Measurements from ENCODE around the gene NUP214.
"Not testable (repeated sequence)": the region's sequence is repeated elsewhere in the genome, so short reads cannot be mapped to it uniquely, and the experiment has no call there.

Gene NUP214

DNA sequence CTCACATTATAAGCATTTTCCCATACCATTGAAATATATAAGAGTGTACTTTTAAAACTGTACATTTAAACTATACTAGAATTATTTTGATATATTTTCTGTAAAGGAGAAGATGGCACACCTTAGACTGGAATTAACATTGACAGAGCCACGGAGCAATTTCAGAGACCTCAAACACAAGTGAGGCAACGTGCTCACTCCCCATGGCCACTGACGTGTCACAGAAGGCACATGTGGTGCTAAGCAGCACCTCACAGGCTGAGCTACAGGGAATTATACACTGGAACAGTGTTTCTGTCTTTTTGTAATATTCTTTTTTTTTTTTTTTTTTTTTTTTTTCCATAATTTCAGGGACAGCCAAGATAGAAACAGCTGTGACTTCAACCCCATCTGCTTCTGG lies 66.5 kb downstream of the NUP214 start:
- DNase-seq (ENCODE audit: low read depth in 2 of 3, low spot score in 2 of 3): no peak

DNA sequence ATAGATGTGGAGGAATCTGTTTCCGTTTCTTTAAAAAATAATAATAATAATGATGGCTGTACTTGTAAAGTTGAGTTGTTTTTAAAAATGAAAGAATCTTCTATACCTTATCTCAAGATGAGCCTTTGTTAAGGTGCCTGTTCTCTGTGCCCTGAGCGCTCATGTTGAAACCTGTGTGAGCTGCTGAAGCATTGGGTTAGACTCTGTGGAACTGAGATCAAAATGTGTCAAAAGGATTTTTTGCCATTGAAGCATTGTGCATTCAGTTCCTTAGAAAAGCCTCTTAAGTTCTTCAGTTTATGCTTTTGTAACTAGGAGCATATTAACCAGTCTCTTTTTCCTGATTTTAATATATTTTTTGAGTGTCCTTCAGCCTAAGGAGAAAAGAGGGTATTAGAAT lies 67.7 kb downstream of the NUP214 start:
- DNase-seq (ENCODE audit: low read depth in 2 of 3, low spot score in 2 of 3): no peak

DNA sequence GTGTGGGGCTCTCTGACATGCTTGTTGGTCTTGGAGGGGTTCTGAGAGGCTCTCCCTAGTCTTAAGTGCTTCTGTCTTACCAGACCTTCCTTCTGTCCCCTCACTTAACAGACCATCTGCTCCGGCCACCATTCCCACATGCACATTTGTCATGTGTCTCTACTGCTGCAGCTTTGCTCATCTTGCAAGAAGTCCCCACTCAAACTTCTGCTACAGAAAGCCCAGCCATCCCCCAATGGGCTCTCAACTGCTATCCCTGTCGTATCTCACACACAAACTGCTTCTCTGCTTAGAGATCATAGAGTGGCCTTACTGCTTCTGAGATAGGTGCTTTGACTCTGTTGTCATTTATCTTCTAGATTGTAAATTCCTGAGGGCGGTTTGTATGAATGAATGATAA lies 69.4 kb downstream of the NUP214 start:
- no peak for DNase-seq (ENCODE audit: low read depth in 2 of 3, low spot score in 2 of 3)

DNA sequence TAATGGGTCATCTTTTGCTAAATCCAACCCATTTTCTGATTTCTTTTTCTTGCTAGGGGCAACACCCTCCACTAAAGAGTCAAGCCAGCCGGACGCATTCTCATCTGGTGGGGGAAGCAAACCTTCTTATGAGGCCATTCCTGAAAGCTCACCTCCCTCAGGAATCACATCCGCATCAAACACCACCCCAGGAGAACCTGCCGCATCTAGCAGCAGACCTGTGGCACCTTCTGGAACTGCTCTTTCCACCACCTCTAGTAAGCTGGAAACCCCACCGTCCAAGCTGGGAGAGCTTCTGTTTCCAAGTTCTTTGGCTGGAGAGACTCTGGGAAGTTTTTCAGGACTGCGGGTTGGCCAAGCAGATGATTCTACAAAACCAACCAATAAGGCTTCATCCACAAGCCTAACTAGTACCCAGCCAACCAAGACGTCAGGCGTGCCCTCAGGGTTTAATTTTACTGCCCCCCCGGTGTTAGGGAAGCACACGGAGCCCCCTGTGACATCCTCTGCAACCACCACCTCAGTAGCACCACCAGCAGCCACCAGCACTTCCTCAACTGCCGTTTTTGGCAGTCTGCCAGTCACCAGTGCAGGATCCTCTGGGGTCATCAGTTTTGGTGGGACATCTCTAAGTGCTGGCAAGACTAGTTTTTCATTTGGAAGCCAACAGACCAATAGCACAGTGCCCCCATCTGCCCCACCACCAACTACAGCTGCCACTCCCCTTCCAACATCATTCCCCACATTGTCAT lies 72.0 kb downstream of the NUP214 start:
- DNase-seq (ENCODE audit: low read depth in 2 of 3, low spot score in 2 of 3): no peak

DNA sequence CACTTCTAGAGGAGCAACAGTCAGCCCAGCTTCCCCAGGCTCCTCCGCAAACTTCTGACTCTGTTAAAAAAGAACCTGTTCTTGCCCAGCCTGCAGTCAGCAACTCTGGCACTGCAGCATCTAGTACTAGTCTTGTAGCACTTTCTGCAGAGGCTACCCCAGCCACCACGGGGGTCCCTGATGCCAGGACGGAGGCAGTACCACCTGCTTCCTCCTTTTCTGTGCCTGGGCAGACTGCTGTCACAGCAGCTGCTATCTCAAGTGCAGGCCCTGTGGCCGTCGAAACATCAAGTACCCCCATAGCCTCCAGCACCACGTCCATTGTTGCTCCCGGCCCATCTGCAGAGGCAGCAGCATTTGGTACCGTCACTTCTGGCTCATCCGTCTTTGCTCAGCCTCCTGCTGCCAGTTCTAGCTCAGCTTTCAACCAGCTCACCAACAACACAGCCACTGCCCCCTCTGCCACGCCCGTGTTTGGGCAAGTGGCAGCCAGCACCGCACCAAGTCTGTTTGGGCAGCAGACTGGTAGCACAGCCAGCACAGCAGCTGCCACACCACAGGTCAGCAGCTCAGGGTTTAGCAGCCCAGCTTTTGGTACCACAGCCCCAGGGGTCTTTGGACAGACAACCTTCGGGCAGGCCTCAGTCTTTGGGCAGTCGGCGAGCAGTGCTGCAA lies 72.8 kb downstream of the NUP214 start:
- DNase-seq (ENCODE audit: low read depth in 2 of 3, low spot score in 2 of 3): no peak

DNA sequence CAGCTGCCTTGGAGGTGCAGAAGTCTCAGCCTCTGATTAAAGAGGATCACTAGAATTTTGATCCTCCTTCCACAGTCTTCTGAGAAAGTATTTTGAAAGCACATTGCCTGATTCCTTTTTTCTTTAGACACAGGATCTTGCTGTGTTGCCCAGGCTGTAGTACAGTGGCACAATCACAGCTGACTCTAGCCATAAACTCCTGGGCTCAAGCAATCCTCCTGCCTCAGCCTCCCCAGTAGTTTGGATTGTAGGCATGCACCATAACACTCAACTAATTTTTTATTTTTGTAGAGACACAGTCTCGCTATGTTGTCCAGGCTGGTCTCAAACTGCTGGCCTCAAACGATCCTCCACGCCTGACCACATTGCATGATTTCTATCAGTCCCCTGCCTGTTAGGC lies 76.5 kb downstream of the NUP214 start:
- no peak for DNase-seq (ENCODE audit: low read depth in 2 of 3, low spot score in 2 of 3)

DNA sequence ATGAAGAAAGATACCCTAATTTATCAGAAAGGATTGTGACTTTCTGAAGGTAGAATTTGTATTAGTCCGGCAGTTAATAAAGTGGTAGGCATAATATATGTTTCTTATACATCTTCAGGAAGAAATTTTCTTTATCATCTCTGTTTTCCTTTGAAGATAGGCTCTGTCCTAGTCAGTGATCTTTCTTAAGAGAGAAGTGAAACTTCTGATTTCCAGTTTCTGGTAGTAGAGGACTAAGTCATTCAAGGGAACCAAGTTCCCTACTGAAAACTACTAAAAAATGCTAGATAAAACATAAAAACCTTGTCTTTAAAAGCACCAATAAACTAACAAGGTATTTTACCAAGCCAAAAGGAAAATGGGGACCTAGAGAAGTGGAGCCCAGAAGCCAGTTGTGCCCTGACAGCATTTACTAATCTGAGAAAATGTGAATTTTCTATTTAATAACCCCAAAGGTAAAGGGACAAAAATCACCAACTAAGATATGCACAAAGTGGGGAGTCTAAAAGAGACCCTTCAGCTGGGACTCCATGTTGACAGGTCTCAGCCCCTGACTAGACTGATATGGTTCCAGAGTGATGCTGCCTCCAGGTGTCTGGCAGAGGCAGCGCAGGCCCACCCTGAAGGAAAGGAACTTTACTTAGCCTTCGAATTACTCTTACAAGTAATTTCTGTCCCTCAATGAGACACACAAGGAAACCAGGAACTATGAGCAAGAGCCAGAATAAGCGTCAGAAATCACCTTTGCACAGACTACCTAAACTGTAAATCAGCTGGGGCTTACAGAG lies 78.2 kb downstream of the NUP214 start:
- no peak for DNase-seq (ENCODE audit: low read depth in 2 of 3, low spot score in 2 of 3)

DNA sequence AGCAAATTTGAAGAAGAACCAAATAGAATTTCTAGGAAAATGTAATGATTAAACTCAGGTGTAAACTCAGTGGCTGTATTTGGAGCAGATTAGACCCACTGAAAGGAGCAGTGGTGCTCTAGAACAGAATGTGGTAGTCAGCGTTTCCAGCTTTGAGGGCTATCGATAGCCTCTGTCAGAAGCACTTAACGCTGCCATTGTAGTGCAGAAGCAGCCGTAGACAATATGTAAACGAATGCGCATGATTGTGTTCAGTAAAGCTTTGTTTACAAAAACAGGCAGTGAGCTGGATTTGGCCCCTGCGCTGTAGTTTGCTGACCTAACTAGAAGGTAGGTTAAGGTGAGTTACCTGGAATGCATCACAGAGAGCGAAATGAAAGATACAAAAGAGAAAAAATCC lies 78.9 kb downstream of the NUP214 start:
- no peak for DNase-seq (ENCODE audit: low read depth in 2 of 3, low spot score in 2 of 3)

DNA sequence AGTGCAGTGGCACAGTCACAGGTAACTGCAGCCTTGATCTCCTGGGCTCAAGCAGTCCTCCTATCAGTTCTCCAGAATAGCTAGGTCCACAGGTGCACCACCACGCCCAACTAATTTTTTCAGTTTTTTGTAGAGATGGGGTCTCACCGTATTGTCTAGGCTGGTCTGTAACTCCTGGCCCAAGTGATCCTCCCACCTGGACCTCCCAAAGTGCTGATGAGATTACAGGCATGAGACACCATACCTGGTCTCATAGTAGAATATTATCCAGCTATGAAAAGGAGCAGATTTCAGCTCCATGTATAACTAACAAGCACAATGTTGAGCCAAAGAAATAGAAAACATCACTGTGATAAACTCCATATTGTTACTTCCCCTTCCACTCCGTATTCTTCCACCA lies 81.1 kb downstream of the NUP214 start:
- DNase-seq (ENCODE audit: low read depth in 2 of 3, low spot score in 2 of 3): no peak

DNA sequence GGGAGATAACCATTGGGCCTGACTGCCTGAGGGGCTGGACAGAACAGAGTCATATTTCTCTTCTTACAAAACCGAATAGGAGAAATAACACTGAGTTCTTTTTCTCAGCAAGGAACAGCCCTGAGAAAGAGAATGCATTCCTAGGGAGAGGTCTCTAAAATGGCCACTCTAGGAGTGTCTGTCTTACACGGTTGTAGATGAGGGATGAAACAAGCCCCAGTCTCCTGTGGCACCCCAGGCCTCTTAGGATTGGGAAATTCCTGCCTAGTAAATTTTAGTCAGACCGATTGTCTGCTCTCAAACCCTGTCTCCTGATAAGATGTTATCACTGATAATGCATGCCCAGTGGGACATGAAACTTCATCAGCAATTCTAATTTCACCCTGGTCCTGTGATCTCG lies 86.5 kb downstream of the NUP214 start:
- DNase-seq (ENCODE audit: low read depth in 2 of 3, low spot score in 2 of 3): not testable (repeated sequence)

DNA sequence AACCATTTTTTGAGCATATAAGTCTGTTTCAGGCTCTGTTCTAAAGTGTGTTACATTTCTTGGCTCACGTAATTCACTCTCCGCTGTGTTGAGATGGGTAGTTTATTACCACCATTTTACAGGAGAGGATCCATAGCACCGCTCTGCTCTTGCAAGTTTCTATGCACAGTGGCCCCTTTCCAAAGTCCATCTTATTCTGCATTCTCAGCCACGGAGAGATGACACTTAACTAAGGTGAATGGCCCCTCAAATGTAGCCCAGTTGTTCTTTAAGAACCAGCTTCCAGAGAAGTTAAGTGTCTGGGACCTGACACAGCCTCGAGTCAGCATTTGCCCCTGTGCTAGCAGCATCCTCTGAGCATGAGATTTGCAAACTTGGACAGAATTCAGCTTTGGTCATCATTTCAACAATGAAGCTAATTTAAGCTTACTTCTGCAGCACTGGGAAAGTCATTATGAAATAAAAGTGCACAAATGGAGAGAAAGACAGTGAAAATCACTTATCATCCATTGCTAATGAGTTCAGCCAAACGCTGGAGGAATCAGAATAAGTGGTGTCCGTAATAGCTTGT lies 89.0 kb downstream of the NUP214 start:
- no peak for DNase-seq (ENCODE audit: low read depth in 2 of 3, low spot score in 2 of 3)

DNA sequence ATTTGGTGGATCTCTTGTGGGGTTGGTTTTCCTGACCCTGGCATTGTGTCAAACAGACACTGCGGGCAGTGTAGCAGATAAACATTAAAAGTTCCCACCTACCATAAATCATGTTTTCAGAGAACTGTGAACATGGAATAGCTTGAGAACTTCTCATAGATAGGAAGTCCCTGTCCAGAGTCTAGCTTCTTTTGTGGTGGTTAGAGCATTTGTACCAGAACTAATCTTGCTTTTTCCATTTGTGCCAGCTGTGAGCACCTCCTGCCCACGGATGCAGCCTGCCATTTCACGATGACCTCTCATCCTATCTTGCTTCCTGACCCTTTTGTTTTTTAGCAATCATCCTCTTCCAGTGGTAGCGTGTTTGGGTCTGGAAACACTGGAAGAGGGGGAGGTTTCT lies 89.5 kb downstream of the NUP214 start:
- DNase-seq (ENCODE audit: low read depth in 2 of 3, low spot score in 2 of 3): no peak

DNA sequence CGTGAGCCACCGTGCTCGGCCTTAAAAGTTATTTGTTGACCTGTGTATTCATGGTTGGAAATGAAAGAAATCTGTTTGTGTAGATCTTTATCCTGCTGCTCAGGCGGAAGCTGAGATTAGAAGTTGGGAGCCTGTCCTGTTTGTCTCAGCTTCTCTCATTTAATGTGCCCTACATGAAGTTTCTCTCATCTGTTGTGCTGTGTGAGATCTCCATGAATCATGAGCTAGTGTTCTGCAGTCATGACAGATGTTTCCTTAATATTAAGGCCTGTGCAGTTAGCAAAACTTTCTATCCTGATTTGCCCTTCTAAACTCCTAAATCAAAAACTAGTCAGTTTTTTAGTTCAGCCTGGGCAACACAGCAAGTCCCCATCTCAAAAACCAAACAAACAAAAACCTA lies 91.4 kb downstream of the NUP214 start:
- no peak for DNase-seq (ENCODE audit: low read depth in 2 of 3, low spot score in 2 of 3)

DNA sequence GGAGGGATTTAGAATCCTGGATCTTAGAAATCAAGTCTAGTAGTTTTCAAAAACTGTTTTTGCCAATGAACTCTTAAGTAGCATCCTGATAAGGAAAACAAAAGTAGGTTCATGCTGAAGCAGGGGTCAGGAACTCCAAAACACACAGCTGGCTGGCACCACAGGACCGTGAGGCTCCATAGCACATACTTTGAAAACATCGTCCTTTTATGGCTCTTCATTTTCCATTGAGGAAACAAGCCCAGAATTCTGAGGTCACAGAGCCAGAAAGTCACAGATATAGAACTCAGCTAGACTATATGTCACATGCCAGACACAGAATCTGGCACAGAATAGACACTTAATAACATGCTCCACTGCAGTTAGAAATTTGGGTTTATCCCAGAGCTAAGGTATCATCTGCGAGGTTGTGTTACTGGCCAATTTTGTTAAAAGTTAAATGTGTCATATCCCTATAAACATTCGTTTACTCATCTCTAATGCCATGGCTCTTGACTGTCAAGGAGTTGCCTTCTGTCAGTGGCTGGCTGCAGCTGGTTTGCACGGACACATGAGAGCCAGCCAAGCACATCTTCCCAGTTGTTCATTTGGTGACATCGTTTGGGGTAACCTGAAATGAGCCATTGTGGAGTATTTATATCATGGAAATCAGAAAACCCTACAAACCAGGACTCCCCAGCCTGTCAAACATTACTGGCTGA lies 92.1 kb downstream of the NUP214 start:
- DNase-seq (ENCODE audit: low read depth in 2 of 3, low spot score in 2 of 3): no peak

DNA sequence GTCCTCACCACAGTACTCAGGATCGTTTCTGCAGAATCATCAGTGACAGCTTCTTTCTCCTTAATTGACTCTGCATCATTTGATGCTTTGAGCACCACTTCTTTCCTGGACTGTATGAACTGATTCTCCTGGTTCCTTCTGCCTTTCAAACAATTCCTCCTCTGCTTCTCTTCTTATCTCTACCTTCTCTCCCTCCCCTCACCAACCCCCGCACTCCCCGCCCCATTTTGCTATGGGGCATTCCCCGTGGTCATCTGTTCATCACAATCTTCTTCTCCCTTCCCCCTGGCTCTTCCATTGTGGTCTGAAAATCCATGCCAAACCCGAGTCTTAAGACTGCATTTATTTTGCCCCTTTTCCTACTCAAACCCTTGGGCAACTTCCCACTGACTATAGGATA lies 93.0 kb downstream of the NUP214 start:
- no peak for DNase-seq (ENCODE audit: low read depth in 2 of 3, low spot score in 2 of 3)

DNA sequence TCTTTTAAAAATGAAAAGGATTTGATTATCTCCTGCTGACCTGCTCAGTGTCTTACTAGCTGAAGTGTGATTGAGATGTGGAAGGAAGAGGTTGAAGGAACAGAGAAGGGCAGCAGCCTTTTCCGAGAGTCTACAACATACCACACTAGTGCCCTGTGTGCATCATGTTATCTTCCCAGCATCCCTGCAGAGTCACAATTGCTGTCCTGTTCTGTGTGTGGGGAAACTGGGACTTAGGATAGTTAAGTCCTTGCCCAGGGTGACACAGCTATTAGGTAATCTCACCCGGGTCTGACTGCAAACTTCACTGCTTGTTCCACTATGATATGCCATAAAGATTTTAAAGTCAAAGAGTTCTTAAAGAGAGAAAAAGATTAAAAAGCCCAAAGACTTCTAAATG lies 95.1 kb downstream of the NUP214 start:
- DNase-seq (ENCODE audit: low read depth in 2 of 3, low spot score in 2 of 3): no peak

DNA sequence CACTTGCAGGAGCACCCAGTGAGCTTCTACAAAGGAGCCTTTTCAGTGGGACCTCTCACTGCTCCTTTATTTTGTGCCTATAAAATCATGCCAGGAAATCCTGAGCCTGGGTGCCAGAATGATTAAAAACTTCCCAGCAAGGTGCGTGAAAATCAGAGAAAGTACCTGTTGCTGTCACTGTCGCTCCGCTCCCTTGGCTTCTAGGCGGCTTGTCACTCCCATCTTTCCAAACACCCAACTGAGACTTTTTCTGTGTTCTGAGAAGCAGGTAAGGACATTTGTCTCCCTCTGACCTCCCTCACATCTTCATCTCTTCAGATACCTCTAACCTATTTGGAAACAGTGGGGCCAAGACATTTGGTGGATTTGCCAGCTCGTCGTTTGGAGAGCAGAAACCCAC lies 97.1 kb downstream of the NUP214 start:
- DNase-seq (ENCODE audit: low read depth in 2 of 3, low spot score in 2 of 3): no peak

DNA sequence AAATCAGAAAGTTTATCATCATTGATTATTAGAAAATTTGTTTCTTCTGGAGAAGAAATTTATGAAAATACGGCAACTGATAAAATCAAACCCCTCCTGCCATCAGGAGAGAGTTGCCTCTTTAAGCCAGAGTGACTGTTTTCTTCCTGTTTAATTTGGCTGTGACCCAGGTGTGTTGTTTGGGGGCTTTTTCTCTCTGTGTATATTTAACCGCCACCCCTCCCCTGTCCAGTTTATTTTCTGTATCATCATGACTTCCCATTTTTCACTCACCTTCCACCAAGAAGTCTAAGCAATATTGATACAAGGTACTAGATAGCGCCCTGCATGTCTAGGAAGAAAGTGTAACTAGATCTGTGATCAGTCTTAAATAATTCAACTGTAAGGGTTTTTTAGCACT lies 100.8 kb downstream of the NUP214 start:
- DNase-seq (ENCODE audit: low read depth in 2 of 3, low spot score in 2 of 3): no peak

DNA sequence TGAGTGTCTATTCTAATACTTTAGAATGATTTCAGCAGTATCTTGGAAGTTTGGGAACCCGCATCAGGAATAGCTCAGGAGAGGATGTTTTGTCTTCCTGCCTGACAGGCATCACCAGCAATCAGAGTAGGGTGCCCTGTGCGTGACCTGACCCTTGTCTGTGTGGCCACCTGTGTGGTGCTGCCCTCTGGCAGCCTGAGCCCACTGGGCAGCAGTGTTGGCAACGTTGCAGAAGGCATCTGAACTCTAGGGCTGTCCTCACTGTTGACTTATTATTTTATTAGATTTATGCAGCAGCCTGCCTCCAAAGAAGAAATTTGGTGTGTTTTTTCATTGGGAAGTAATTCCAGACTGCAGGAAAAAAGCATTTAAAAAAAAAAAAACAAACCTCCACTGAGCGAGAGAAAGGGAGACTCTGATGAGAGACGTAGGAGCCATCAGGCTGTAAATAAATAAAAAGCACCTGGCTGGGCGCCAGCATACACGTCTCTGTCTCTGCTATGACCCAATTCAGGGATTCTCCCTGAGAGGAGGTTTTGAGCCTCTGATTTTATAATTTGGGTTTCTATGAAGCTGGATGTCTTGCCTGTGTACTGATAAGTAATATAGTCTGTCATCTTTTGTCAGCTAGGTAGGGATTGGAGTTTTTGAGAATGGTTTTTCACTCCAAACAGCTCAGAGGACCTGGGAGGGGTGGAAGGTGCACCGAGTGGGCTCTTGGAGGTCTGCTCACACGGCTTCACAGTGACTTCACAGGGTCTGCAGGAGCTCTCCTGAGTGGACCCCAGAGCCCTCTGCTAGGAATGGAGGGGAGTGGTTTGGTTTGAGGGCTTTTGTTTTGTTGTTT lies 101.9 kb downstream of the NUP214 start:
- DNase-seq (ENCODE audit: low read depth in 2 of 3, low spot score in 2 of 3): no peak

DNA sequence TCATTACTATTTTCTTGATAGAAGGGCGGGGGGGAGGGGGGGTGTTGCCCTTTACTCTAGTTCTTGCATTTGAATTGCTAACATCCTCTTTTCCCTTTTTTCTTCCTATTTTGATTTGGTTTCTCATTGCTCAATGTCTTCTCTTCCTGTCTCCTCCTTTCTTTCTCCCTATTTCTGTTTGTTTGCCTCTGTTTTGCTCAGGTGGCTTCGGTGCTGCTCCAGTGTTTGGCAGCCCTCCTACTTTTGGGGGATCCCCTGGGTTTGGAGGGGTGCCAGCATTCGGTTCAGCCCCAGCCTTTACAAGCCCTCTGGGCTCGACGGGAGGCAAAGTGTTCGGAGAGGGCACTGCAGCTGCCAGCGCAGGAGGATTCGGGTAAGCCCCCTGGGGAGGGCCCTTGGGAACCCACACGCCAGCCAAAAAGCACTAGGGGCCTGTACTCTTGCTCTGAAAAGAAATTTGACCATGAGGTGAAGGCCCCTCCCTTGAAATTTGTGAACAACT lies 102.6 kb downstream of the NUP214 start:
- no peak for DNase-seq (ENCODE audit: low read depth in 2 of 3, low spot score in 2 of 3)
